HPDE6-E6E7 (cell line): ENCODE measurements around the gene CES3.
"Not testable (repeated sequence)": the region's sequence is repeated elsewhere in the genome, so short reads cannot be mapped to it uniquely, and the experiment has no call there.

Experiments used
- DNase-seq: peaks from one replicate; pipeline ENCODE4 v3.0.0; 2011; ENCODE audit warnings: missing footprints; ENCODE audit errors: extremely low spot score

Gene CES3

GRCh38 chr16:66926961-66927436 is 34.1 kb upstream of the CES3 start:
- DNase-seq, result peak; percentile 81

- DNase-seq, result no peak
These were observed 33.0 kb upstream of the CES3 start for GRCh38 chr16:66927918-66928649.

- DNase-seq, result no peak
These were observed 32.2 kb upstream of the CES3 start for GRCh38 chr16:66928702-66929388.

GRCh38 chr16:66930189-66930588 is 30.9 kb upstream of the CES3 start:
- DNase-seq, result peak; percentile 82

- DNase-seq, result no peak
These were observed 29.4 kb upstream of the CES3 start for GRCh38 chr16:66931665-66932064.

GRCh38 chr16:66932076-66932475 is 29.0 kb upstream of the CES3 start:
- no peak for DNase-seq

GRCh38 chr16:66933776-66934137 is 27.3 kb upstream of the CES3 start:
- peak; percentile 77 for DNase-seq

- DNase-seq, result peak; percentile 76
These were observed 26.8 kb upstream of the CES3 start, which contains the start of gene CIAO2B for GRCh38 chr16:66934138-66934838. TSS of gene CIAO2B (minus strand) at chr16:66934402. CDS start at chr16:66934364, 38 bp downstream.

GRCh38 chr16:66934839-66935313 is 26.2 kb upstream of the CES3 start:
- DNase-seq, result not testable (repeated sequence)

GRCh38 chr16:66935314-66936011 is 25.6 kb upstream of the CES3 start, which contains the start of gene CES2:
TSS of gene CES2 (plus strand) at chr16:66935516. CDS start at chr16:66935636, 120 bp downstream.
- peak; percentile 96 for DNase-seq

- DNase-seq, result no peak
These were observed 24.6 kb upstream of the CES3 start for GRCh38 chr16:66936462-66936861.

- no peak for DNase-seq
These were observed 24.0 kb upstream of the CES3 start for GRCh38 chr16:66936889-66937554.

- DNase-seq, result no peak
These were observed 23.2 kb upstream of the CES3 start for GRCh38 chr16:66937725-66938337.

GRCh38 chr16:66939366-66939765 is 21.7 kb upstream of the CES3 start:
- DNase-seq, result no peak

GRCh38 chr16:66940236-66940635 is 20.8 kb upstream of the CES3 start:
- no peak for DNase-seq

- no peak for DNase-seq
These were observed 18.1 kb upstream of the CES3 start for GRCh38 chr16:66942981-66943380.

- no peak for DNase-seq
These were observed 17.5 kb upstream of the CES3 start for GRCh38 chr16:66943426-66944053.

- DNase-seq, result no peak
These were observed 17.0 kb upstream of the CES3 start for GRCh38 chr16:66944054-66944441.

- not testable (repeated sequence) for DNase-seq
These were observed 16.1 kb upstream of the CES3 start for GRCh38 chr16:66944971-66945370.

- DNase-seq, result no peak
These were observed 15.1 kb upstream of the CES3 start for GRCh38 chr16:66945939-66946338.
